Urothelium cell line (cell line): ENCODE measurements around the gene BCL2A1.
"Not testable (repeated sequence)": the region's sequence is repeated elsewhere in the genome, so short reads cannot be mapped to it uniquely, and the experiment has no call there.

Experiments
- DNase-seq: peaks from one replicate; pipeline ENCODE4 v3.0.0; 2011; ENCODE audit warnings: low spot score, mixed read lengths
- FAIRE-seq: peaks from 2 replicates; lab custom pipeline; 2011; peaks lifted over from hg19 to GRCh38; lab: Jason Lieb, UNC

BCL2A1 gene

DNA sequence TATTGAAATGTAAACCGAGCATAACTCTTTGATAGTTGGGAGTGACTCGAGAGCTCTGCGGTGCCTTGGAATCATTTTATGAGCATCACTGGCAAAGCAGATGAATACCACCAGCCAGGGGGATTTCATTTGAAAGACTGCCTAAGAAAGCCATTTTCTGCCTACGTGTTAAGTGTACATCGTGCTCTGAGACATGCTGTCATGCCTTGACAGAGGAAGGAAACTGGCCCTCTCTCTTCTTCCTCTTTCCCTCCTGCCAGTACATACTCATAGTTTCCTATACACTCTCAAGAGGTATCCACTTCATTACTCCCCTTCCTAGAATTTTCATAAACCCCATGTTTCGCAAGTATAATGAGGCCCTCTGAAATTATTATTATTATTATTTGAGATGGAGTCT lies 8.8 kb downstream of the BCL2A1 start:
- no peak for DNase-seq
- no peak for FAIRE-seq

DNA sequence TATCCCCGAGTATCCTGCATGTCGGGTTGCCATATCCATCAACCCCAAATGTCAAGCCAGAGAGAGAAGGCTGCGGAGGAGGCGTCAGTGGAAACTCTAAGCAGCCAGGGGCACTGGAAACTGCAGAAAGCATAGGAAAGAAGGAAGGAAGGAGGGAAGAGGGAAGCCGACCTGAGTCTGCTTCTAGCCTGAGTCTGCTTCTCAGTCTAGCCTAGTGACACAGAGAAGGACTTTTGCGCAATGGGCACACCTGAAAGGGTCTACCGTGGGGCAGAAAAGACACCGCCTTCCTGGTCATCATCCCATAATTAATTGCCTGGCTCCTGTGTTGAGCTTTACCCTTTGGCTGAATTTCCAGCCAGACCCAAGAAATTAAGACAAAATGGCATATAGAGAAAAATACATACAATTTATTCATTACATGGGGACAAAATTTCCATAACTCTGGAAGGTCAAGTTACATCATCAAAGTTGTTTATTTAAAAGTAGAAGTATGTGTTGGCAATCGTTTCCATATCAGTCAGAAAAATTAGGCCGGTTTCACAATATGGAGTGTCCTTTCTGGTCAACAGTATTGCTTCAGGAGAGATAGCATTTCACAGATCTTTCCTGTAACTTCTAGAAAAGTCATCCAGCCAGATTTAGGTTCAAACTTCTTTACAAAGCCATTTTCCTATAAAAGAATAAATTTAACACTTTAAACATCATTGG lies 10.3 kb downstream of the BCL2A1 start:
- DNase-seq (no peak), FAIRE-seq (no peak)

DNA sequence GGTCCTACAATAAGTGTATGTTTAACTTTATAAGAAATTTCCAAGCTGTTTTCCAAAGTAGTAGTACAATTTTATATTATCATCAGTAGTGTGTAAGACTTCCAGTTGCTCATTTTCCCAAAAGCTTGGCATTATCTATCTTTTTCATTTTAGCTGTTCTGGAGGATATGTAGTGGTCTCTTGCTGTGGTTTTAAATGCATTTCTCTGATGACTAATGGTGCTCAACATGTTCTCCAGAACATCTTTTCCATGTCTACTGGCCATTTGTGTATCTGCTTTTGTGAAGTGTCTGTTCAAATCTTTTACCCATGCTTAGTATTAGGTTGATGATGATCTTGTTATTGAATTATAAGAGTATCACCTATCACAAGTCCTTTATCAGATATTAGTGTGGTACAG lies 13.3 kb downstream of the BCL2A1 start:
- DNase-seq, result no peak

DNA sequence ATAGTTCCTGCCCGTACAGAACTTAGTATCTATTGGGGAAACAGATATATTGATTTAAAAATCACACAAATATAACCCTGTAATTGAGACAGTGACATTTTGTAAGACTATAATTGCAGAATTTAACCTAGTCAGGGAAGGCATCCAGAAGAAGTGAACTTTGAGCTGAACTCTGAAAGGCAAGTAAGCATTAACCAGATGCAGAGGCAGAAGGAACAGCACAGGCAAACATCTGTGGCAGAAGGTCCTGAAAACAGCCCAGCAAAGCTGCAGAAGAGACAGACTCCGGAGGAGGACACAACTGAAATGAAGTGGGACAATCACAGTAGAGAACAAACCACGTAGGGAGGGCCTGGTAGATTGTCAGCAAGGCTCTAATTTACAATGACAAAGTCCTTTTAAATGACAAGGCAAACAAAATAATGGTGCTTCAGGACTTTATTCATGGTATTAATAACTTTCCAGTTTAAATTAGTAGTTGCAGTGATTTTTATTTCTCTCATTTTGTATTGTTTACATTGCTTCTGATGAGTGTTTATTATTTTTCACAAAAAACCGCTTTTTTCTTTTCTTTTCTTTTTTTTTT lies 14.5 kb downstream of the BCL2A1 start:
- FAIRE-seq (no peak), DNase-seq (no peak)

More for the DNA sequence above, 13.3 kb downstream of the BCL2A1 start:
- no peak for FAIRE-seq

DNA sequence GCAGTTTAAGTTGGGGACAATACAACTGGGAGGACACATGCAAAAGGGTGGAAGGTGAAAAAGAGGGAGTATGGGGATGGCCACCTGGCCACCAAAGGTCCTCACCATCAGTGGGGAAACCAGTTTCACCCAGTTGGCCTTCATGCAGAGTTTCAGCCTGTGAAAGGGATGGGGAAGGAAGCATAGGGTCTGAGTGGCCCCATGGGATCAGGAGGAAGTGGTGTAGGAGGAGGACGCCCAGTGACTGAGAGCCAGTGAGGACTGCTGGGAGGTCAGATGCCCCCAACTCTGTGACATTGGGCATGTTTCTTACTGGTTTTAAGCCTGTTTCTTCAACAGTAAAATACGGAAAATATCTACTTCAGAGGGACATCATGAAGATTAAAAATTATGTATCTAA lies 16.3 kb downstream of the BCL2A1 start:
- DNase-seq (no peak), FAIRE-seq (no peak)

DNA sequence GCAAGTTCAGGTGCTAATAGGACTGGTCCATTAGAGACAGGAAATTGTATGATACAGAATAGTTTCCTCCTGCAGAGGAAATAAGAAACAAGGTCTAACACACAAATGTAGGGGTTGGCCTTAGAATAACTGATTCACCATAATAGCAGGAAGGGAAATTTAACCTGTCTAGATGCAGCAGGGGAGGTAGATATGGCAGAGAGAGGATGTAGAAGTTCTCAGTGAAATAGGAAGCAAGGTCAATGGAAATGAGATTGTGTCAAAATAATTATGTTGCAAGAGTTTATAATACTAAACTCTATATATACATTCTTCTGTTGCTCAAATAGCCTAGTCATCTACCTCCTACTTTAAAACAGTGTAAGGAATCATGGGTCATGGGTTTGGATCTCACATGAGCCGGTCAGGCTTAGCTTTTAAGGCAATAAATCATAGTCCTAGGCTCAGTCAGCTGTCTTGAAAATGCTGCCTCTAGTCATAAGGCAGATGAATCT lies 17.0 kb downstream of the BCL2A1 start:
- DNase-seq (no peak), FAIRE-seq (no peak)

DNA sequence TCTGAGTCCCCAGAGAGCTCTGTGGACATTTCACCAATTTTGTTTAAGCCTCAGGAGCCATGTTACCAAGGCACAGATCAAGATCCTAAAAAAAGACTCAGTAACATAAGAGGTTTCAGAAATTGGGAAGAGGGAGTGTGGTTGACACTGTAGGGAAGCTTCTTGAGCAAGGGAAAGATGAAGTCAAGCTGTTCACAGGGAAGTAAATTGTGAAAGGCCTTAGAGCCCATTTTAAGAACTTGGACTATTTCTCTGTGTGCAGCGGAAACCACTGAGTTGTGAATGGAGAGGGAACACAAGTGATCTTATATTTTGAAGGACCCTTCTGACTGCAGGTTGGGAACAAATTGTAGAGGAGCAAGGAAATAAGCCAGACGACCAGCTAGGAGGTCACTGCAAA lies 18.7 kb downstream of the BCL2A1 start:
- FAIRE-seq (no peak), DNase-seq (no peak)

DNA sequence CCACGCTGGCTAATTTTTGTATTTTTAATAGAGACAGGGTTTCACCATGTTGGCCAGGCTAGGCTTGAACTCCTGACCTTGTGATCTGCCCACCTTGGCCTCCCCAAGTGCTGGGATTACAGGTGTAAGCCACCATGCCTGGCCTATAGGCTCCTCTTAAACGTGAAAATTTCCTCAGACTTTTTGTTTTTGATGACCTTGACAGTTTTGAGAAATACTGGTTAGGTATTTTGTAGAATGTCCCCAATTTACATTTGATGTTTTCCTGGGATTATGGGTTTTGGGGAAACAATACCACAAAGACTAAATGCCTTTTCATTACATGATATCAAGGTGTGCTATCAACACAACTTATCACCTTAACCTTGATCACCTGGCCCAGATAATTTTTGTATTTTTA lies 20.7 kb downstream of the BCL2A1 start:
- FAIRE-seq, result no peak
- DNase-seq, result no peak

DNA sequence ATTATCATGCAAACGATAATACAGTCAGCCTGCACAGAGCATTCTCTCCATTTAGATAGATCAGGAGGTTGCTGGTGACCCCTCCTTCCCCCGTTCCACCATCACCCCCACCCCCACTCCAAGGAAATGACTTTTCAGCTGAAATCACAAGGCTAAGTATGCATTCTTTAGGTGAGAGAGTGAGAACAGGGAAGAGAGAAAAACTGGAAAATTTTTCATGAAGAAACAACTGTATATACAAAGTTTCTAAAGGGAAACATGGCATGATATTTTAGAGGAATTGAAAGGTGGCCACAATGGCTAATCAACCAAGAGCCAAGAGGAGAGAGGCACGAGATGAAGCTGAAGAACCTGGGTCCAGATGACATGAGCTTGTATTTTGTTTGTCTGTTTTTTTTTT lies 22.2 kb downstream of the BCL2A1 start:
- FAIRE-seq, result no peak

DNA sequence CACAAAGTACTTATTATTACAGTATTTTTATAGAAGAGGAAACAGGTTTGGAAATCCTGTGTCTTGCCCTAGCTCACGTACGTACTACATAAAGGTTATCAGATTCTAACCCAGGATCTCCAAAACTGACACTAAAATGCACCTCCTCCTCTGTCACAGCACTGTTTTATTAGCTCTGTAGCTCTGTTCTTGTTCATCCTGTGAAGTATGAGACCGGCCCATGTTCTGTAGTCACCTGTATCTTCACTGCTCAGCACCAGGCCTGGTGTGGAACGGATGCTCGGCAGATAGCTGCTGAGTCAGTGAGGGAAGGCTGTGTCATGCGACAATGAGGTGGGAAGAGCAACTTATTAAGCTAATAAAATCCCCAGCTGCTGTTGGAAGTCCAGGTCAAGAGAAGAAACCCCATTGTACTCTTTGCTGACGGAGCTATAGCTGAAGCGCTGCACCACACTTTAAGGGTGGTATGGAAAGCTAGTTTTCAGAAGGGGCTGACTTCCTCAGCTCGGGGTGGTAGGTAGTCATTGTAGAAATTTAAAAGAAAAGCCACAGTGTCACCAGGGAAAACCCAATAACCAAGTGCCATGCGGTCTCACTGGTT lies 22.8 kb downstream of the BCL2A1 start:
- no peak for FAIRE-seq
- no peak for DNase-seq

More for the DNA sequence above, 22.2 kb downstream of the BCL2A1 start:
- DNase-seq, result no peak

DNA sequence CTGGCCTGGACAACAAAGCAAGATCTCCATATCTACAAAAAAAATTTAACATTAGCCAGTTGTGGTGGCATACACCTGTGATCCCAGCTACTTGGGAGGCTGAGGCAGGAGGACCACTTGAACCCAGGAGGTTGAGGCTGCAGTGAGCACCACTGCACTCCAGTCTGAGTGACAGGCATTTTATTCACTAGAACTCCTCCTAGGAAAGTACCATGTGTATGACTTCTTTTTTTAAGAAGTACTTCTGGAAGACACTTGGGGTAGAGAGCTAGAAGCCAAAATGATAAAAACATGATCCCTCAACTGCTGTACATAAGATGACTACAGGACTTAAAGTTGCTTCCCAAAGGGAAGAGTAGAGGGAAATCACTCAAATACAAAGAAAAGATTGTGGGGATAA lies 24.0 kb downstream of the BCL2A1 start:
- FAIRE-seq, result no peak
- no peak for DNase-seq

DNA sequence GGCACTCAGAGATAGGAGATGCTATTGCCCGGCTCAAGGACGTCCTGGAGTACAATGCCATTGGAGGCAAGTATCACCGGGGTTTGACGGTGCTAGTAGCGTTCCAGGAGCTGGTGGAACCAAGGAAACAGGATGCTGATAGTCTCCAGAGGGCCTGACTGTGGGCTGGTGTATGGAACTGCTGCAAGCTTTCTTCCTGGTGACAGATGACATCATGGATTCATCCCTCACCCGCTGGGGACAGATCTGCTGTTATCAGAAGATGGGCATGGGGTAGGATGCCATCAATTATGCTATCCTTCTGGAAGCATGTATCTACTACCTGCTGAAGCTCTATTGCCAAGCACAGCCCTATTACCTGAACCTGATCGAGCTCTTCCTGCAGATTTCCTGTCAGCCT lies 26.4 kb downstream of the BCL2A1 start:
- no peak for FAIRE-seq
- DNase-seq, result no peak

DNA sequence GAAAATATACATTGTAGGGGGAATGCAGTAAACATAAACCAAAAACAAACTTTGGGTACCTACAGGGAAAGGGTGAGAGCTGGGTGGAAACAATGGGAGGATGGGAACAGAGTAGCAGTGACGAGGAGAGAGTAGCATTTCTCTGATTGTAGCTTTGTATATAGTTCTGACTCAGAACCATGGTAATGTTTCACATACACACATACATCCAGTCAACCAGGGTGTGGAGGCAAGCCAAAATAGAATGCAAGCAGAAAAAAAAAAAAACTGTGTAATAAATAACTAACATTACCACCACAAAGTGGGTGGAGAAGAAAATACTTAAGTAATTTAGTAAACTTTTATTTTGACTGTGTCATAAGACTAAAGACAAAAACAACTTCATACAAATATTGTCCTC lies 27.2 kb downstream of the BCL2A1 start:
- no peak for FAIRE-seq
- DNase-seq, result no peak

DNA sequence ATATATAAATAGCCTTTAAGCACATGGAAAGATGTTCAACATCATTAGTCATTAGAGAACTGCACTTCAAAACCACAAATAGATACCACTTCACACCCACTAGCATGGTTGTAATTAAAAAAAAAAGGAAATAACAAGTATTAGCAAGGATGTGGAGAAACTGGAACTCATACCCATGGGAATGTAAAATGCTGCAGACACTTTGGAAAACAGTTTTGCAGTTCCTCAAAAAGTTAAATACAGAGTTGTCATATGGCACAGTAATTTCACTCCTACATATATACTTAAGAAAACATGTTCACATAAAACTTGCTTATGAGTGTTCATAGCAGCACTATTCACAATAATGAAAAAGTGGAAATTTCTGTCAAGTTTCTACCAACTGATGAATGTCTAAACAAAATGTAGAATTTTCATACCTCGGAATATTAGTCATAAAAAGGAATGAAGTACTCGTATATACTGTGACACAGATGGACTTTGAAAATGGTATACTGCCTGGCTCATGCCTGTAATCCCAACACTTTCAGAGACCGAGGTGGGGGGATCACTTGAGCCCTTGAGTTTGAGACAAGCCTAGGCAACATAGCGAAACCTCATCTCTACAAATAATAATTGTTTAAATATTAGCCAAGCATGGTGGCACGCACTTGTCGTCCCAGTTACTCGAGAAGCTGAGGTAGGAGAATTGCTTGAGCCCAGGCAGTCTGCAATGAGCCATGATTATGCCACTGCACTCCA lies 28.1 kb downstream of the BCL2A1 start:
- no peak for FAIRE-seq
- DNase-seq, result no peak

DNA sequence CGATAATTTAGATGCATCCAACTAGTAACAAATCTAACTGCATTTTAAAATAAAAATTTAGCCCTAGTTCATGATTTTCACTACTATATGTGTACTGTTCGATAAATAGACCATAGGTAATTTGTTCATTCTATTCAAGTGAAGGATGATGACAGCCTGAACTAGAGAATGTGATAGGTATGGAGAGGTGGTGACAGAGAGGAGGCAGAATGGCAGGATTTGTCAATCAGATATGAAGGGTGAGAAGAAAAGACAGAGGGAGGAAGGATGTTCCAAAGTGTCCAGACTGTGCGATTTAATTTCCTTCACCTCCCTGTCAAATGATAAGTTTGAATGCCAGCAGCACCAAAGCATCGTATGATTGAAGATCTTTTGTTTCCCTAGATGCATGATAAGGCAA lies 31.6 kb downstream of the BCL2A1 start:
- FAIRE-seq (no peak), DNase-seq (no peak)

DNA sequence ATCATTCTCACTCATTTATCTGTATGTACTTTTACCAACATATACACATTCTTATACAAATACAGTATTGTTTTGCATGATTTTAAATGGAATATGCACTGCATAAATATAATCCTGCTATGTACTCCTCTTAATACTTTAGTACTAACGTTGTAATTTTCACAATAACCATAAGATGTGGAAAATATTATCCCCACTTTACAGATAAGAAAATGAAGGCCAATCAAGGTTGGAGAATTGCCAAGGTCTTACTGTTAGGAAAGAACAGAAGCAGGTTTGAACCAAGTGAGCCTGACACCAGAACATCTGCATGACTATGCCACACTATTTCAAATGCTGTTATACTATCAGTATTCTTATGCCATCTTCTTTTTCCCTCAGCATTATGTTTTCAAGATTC lies 32.9 kb downstream of the BCL2A1 start:
- FAIRE-seq, result no peak
- DNase-seq, result no peak

DNA sequence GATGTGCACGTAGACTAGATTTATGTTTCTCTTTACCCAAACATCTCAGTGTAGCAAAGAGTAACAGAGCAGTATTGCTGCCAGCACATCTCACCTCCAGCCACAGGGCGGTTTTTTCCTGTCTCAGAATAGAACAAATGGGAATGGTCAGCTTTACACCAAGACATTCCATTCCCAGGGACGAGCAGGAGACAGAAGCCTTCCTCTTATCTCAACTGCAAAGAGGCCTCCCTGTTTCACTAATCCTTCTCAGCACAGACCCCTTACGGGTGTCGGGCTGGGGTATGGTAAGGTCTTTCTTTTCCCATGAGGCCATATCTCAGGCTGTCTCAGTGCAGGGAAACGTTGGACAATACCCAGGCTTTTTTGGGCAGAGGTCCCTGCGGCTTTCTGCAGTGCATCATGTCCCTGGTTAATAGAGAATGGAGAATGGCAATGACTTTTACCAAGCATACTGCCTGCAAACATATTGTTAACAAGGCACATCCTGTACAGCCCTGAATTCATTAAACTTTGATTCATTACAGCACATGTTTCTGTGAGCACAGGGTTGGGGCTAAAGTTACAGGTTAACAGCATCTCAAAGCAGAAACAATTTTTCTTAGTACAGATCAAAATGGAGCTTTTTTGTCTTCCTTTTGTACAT lies 35.3 kb downstream of the BCL2A1 start:
- DNase-seq, FAIRE-seq: not testable (repeated sequence)

DNA sequence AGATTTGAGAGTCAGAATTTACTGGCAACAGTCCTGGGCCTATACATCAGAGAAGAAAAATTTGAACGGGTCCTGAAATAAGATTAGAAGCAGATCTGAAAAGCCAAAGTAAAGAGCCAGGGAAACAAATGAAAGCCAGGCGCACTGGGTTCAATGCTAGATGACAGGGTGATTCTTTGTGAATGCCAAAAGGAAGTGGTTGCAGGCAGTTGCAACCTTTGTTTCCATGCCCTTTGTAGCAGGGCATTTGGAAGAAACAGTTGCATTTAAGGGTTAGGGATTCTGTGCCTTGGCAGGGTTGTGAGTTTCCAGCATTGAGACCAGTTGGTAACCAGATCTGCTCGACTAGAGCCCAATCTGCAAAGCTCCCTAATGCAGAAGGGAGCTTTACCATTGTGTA lies 37.8 kb downstream of the BCL2A1 start:
- DNase-seq (no peak), FAIRE-seq (no peak)

DNA sequence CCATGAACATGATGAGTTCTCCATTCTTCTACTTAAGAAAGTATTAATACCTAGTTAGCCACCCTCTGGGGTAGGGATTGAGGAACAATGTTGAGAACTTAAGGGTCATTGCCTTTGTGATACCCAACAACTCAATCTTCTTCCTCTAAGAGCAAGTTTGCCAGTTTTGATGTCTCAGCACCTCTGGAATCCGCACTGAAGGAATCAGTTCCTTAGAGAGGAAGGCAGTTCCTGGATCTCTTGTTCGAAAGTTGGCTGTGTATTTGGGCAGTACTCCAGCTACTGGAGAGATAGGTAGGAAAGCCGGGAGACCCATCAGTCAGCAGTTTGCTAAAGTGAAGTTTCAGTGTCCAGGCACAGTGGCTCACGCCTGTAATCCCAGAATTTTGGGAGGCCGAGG lies 38.5 kb downstream of the BCL2A1 start:
- no peak for DNase-seq
- no peak for FAIRE-seq

DNA sequence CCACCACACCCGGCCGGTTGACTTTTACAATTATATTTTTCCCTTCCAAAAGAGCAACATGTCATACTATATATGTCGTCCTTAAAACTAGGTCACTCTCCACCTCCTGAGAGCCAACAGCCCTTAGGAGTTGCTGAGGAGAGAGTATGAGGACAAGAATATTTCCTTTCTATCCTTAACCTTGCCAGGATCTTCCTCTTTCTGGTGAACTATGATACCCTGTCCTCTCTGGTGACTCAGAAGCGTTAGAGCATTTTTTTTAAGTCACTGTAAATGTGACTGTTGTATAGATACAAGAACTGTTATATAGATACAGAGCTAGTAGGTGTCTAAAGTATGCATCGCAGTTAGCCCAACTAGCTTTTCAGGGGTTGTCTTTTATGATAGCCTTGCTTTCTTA lies 40.5 kb downstream of the BCL2A1 start:
- FAIRE-seq, result no peak
- no peak for DNase-seq

DNA sequence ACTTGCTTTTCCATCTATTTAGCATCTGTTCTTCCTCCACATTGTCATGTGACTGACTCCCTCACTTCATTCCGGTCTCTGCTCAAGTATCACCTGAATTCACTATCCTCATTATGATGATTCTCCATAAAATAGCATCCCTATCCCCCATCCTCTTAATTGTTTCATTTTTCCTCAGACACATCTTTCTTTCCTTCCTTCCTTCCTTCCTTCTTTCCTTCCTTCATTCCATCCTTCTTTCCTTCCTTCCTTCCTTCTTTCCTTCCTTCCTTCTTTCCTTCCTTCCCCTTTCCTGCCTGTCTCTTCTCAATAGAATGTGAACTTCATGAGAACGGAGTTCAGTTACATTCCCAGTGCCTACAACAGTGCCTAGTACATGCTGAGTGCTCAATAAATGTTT lies 41.6 kb downstream of the BCL2A1 start:
- no peak for FAIRE-seq
- DNase-seq, result no peak
